Body of pancreas (tissue), 4 donors: ENCODE measurements around the gene P2RY6. TPM values are rescaled to one million over a fixed set of nuclear protein-coding genes. Genes with fewer than 3 reads are reported as not detected.

Experiments used
- ATAC-seq: fragments of 150-250 bp; one replicate; pipeline ENCODE4 v1.9.1; 2016
- DNase-seq, 4 donors: peaks; one replicate each; pipeline ENCODE4 v3.0.0-alpha.2; 2019
- H3K27ac ChIP-seq, 4 donors: fragments of 200-600 bp; sonication (generic); 1 replicate in 3 of 4; 2 replicates in 1 of 4; pipeline versions ENCODE4 v1.5.1 to v1.6.1; 2016 to 2019; ENCODE audit warnings: mild to moderate bottlenecking in 1 of 4, mixed read lengths in 1 of 4, moderate library complexity in 1 of 4
- H3K27me3 ChIP-seq, 2 donors: fragments of 200-600 bp; sonication (generic); one replicate each; pipeline ENCODE4 v1.6.0; 2016; ENCODE audit warnings: mild to moderate bottlenecking in 1 of 2
- H3K36me3 ChIP-seq, 2 donors: fragments of 200-600 bp; sonication (generic); replicated peaks in 1 of 2; 2 replicates each; pipeline ENCODE4 v1.5.1; 2016; ENCODE audit warnings: low read depth in 2 of 2; ENCODE audit not compliant: insufficient read depth in 1 of 2
- H3K4me1 ChIP-seq: fragments of 200-600 bp; sonication (generic); one replicate; pipeline ENCODE4 v1.6.0; 2016
- H3K4me3 ChIP-seq, 2 donors: fragments of 200-600 bp; sonication (generic); 1 replicate in 1 of 2; 2 replicates in 1 of 2; pipeline ENCODE4 v1.5.1; 2016 to 2019
- H3K9me3 ChIP-seq, 3 donors: fragments of 200-600 bp; sonication (generic); 1 replicate in 2 of 3; 2 replicates in 1 of 3; pipeline ENCODE4 v1.5.1; 2016
- POLR2A ChIP-seq, 3 donors: fragments of 450-650 bp; IDR thresholded peaks; one replicate each; pipeline ENCODE4 v1.6.1; 2016; ENCODE audit warnings: antibody characterized with exemption in 3 of 3, mild to moderate bottlenecking in 2 of 3
- WGBS, 2 donors: methylation state at CpG; one replicate each; pipeline ENCODE4 v1.1.5; 2017; 5-methylcytosine and 5-hydroxymethylcytosine counted together
- intact Hi-C: fragments of 100-400 bp; cut with DNase I; formaldehyde crosslinking; loops from one replicate; pipeline ENCODE4 v1.15.1; 2023
- total RNA-seq, 2 donors: library from RNA; depleted of rRNA; stranded (reverse); fragments of >200 nt; gene quantifications; one replicate each; pipeline ENCODE4 v1.1.0, GENCODE V29; 2016
- TF ChIP-seq, protein P1 (sequence below), 7 experiments: fragments of 450-650 bp in 4 of 7; fragments of 200-600 bp in 3 of 7; sonication (generic) in 3 of 7; IDR thresholded peaks; one replicate each; pipeline ENCODE4 v1.5.1; 2016 to 2019; ENCODE audit warnings: antibody characterized with exemption in 7 of 7

Gene P2RY6
- total RNA-seq, 2 donors from 2014 or later = not detected

DNA sequence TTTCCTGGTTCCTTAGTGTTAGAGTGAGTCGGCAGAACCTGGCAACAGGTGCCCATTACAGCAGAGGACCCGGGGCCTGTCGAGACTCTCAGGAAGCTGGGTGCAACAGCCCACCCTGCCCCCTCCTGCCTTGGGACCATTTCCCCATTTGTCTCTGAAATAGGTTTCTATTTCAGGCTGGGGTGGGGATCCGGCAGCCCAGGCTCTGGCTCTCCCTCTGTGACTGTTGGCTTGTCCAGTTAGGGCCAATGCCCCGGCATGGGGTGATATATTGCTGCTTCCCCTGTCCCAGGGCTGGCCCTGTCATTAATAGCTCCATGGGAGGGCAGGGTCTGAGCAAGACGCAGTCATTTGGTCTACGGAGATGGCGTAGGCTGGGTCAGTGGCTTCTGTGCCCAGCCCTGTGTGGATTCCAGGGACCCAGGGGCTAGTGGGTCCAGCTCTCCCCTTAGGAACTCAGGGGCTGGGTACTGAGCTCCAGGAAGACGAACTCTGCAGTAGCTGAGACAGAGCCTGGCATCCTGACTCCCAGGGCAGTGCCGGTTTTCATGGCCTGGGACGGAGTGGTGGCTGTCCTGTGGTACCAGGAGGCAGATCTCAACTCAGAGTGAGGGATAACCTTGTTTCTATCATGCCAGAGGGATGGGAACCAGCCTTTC is 2.7 kb downstream of the P2RY6 start:
- Histone ChIP-seq H3K4me3 (no peak overlapping the region), H3K9me3 (no peaks in the 10 kb centered on the region), H3K27me3 (no peaks in the 10 kb centered on the region), H3K4me1 (no peaks in the 10 kb centered on the region), H3K27ac (no peak overlapping the region), H3K36me3 (no peaks in the 10 kb centered on the region)
- WGBS, 2 donors = 67 to 78% methylated on average over 10 to 11 of the region's 11 CpGs
- intact Hi-C loops = no loop called here
- DNase-seq = no peak
- TF ChIP-seq, protein P1, sequence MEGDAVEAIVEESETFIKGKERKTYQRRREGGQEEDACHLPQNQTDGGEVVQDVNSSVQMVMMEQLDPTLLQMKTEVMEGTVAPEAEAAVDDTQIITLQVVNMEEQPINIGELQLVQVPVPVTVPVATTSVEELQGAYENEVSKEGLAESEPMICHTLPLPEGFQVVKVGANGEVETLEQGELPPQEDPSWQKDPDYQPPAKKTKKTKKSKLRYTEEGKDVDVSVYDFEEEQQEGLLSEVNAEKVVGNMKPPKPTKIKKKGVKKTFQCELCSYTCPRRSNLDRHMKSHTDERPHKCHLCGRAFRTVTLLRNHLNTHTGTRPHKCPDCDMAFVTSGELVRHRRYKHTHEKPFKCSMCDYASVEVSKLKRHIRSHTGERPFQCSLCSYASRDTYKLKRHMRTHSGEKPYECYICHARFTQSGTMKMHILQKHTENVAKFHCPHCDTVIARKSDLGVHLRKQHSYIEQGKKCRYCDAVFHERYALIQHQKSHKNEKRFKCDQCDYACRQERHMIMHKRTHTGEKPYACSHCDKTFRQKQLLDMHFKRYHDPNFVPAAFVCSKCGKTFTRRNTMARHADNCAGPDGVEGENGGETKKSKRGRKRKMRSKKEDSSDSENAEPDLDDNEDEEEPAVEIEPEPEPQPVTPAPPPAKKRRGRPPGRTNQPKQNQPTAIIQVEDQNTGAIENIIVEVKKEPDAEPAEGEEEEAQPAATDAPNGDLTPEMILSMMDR (IDR thresholded peaks at IDR 0.05) = no peak
- no peak for TF ChIP-seq POLR2A (IDR thresholded peaks at IDR 0.05)
- no peak for ATAC-seq

DNA sequence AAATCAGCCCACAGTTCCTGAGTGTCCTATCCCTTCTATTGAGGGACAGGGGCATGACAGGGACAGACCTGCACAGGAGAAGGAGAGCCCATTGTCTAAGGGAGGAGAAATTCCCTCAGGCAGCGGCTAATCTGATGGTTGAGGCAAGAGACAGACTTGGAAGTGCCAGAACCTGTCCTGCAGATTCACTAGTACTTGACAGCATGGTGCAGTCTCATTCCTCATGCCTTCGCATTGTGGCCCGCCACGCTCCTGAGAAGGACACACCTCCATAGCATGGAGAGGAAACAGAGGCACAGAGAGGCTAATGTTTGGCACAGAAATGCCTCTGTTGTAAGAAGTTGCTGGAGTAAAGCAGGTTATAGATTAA is 3.2 kb downstream of the P2RY6 start:
- 87 to 94% methylated on average over 4 of the region's 4 CpGs for WGBS, 2 donors
- no peaks in the 10 kb centered on the region for H3K4me1 ChIP-seq
- H3K27ac ChIP-seq = no peak overlapping the region
- no peak overlapping the region for H3K4me3 ChIP-seq
- intact Hi-C loops = no loop called here
- no peak for DNase-seq
- TF ChIP-seq, protein P1 (IDR thresholded peaks at IDR 0.05) = no peak
- no peak for TF ChIP-seq POLR2A (IDR thresholded peaks at IDR 0.05)
- ATAC-seq = no peak
- H3K9me3 ChIP-seq = no peaks in the 10 kb centered on the region
- H3K36me3 ChIP-seq = no peaks in the 10 kb centered on the region
- no peaks in the 10 kb centered on the region for H3K27me3 ChIP-seq

DNA sequence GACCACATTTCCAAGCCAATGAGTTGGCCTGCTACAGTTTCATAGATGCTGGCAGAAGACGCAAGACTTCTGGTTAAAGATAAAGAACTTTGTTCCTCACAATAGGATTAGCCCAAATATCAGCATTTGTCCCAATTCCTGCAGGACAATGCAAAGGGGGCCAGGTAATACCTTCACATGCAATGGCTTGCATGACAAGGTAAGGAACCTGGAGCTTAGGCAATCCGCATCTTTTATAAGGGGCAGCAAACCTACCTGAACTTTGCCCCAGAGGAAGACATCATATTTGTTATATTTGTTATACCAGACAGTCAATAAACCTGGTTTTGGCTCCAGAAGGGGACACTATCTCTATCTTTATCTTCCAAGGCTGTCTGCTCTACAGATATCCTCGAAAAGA is 5.3 kb downstream of the P2RY6 start:
- no peak for DNase-seq
- intact Hi-C loops = no loop called here
- ATAC-seq = no peak
- Histone ChIP-seq H3K27ac (no peak overlapping the region), H3K27me3 (no peaks in the 10 kb centered on the region), H3K9me3 (no peaks in the 10 kb centered on the region), H3K4me3 (no peak overlapping the region), H3K36me3 (no peaks in the 10 kb centered on the region), H3K4me1 (no peaks in the 10 kb centered on the region)
- 67 to 71% methylated on average over 3 of the region's 3 CpGs for WGBS, 2 donors
- TF ChIP-seq, protein P1 (IDR thresholded peaks at IDR 0.05) = no peak
- no peak for TF ChIP-seq POLR2A (IDR thresholded peaks at IDR 0.05)

DNA sequence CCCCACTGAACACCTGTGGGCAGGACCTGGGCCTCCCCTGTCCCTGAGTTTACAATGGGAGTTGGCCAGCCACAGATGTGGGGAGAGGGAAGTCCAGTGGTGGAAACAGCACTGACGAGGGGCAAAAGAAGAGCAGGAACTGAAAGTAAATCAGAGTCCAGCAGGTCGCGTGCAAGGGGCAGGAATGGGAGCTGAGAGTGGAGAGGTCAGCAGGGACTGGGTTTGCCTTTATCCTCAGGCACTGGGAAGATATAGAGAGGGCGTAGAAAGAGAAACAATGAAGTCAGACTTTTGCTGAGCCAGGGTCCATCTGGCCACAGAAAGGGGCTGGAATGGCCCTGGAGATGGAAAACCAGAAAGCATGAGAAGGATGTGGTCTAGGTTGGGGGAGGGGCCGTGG is 8.5 kb downstream of the P2RY6 start:
- Histone ChIP-seq H3K9me3 (no peaks in the 10 kb centered on the region), H3K36me3 (no peaks in the 10 kb centered on the region), H3K4me3 (no peak overlapping the region), H3K27ac (peak overlapping the region in 1 of 4 donors; percentile 65), H3K27me3 (no peaks in the 10 kb centered on the region), H3K4me1 (no peaks in the 10 kb centered on the region)
- intact Hi-C loops = no loop called here
- no peak for TF ChIP-seq POLR2A (IDR thresholded peaks at IDR 0.05)
- TF ChIP-seq, protein P1 (IDR thresholded peaks at IDR 0.05) = no peak
- 50 to 72% methylated on average over 5 of the region's 5 CpGs for WGBS, 2 donors
- ATAC-seq (no peak), DNase-seq (peak in 1 of 4 donors; percentile 61)

DNA sequence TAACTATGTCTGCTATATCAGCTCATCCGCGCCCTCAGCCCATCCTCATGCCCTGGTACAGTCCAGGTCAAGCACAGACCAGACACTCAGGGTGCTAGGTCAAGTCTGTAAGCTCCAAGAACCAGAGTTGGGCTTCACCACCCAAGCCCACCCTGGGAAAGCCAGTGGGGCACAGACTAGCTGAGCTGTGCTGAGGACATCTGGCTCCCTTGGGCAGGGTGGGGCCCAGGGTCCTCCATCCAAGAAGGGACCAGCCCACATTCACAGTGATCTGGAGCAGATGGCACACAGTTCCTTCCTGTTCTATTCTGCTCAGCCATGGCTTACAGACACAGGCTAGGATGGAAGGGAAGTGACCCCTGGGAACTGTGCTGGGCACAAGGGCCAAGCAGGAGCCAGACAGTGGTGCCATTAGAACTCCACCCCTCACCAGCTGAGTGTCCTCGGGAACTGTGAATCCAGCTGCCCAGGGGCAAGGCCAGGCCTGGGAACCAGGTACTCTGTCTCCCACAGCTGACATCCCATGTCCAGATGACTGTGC is 9.1 kb downstream of the P2RY6 start:
- DNase-seq = peak in 1 of 4 donors; percentile 43

More for the DNA sequence above, 9.1 kb downstream of the P2RY6 start:
- Histone ChIP-seq H3K9me3 (no peaks in the 10 kb centered on the region), H3K27me3 (no peaks in the 10 kb centered on the region), H3K36me3 (no peaks in the 10 kb centered on the region), H3K27ac (peak overlapping the region in 1 of 4 donors; percentile 65), H3K4me1 (no peaks in the 10 kb centered on the region), H3K4me3 (no peak overlapping the region)
- no peak for ATAC-seq
- WGBS, 2 donors = 83 to 84% methylated on average over 2 to 3 of the region's 3 CpGs
- TF ChIP-seq, protein P1 (IDR thresholded peaks at IDR 0.05) = no peak
- TF ChIP-seq POLR2A (IDR thresholded peaks at IDR 0.05) = no peak
- intact Hi-C loops = no loop called here
